Measurements from ENCODE around the gene COX7A2L. TPM values are rescaled to one million over a fixed set of nuclear protein-coding genes. Genes with fewer than 3 reads are reported as not detected.

Gene COX7A2L
- total and polyA plus RNA-seq, 10 of the 15 experiments (the other 5 are each of a cell fraction or from before 2014, with no cell fraction given), result 134 to 532 (median 222) TPM

DNA sequence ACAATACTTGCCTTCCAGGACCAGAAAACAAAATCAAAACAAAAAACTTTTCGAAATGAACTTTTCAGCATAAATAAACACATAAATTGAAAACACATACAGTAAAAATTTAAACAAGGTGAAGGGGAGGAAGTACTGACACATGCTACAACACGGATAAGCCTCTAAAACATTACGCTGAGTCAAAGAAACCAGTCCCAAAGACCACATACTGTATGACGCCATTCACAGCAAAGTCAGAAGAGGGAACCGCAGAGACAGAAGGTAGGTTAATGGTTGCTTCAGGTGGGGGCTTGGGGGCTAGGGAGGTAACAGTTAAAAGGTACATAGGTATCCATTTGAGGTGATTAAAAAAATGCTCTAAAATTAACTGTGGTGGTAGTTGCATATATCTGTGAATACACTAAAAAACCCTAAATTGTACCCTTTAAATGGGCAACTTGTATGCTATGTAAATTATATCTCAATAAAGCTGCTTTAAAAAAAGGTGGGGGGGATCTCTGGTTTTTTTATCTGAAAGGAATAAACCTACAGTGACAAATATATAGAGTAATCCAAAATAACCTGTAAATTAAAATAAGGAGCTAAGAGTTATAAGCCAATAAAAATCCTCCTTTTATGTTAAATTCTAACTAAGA lies 7.1 kb downstream of the COX7A2L start:
- DNase-seq (ENCODE audit: low read depth, low spot score), result no peak
- peaks cover 51% of the 10 kb centered on the region for H3K79me2 ChIP-seq (ENCODE audit: control insufficient read depth, insufficient read depth, low read length)
- SMC1A ChIA-PET (ENCODE audit: uncharacterized antibody, unreplicated experiment), result interaction anchor here (1.0 kb wide), 1 partner anchor 31 kb away, joined by 3 read pairs; no protein-coding TSS in a partner anchor
- peaks cover 2 to 6% of the 10 kb centered on the region in 2 experiments; a peak in 2 of 4 replicates for H3K36me3 ChIP-seq (ENCODE audit: control insufficient read depth in 2 of 2, insufficient read depth in 2 of 2, low read length in 1 of 2)
- POLR2A ChIA-PET, result no interaction called here
- no TSS peak for BruUV-seq (replicated peaks)
- H3K27me3 ChIP-seq (replicated peaks in 1 of 2; ENCODE audit: control insufficient read depth in 2 of 2, insufficient read depth in 2 of 2, low read length in 1 of 2), result no peaks in the 10 kb centered on the region
- ATAC-seq, result no peak
- TF ChIP-seq TCF12 (IDR thresholded peaks at IDR 0.05; ENCODE audit: low read depth, low read length) (no peak), RBBP5 (conservative IDR thresholded peaks at IDR 0.05) (no peak)
- 0 out of 2 replicates have a peak, but pooled peaks cover under 1% of the 10 kb centered on the region for H3K4me1 ChIP-seq (ENCODE audit: control insufficient read depth, insufficient read depth, low read length)
- H3K4me2 ChIP-seq (ENCODE audit: control insufficient read depth, insufficient read depth), result no peak overlapping the region
- FAIRE-seq, result no peak
- no peaks in the 10 kb centered on the region for H3K9me3 ChIP-seq (replicated peaks; ENCODE audit: control insufficient read depth, insufficient read depth, low read length)
- CTCF ChIA-PET, result no interaction called here
- no peaks in the 10 kb centered on the region for H4K20me1 ChIP-seq (ENCODE audit: control insufficient read depth, insufficient read depth)
- RAD21 ChIA-PET (ENCODE audit: unreplicated experiment), result interaction anchor here (0.6 kb wide), 1 partner anchor 198 kb away, joined by 3 read pairs; no protein-coding TSS in a partner anchor
- no peak overlapping the region for H3K4me3 ChIP-seq
- in situ Hi-C loops (cut with MboI), result no loop called here
- H3K27ac ChIP-seq (ENCODE audit: control insufficient read depth, insufficient read depth), result no peak overlapping the region
- H3K9ac ChIP-seq (ENCODE audit: control insufficient read depth, insufficient read depth, low read length), result no peak overlapping the region
- WGBS (ENCODE audit: insufficient coverage, insufficient replicate concordance, low lambda C conversion rate, missing lambda C conversion rate), result 98% methylated on average over 5 of the region's 5 CpGs
- intact Hi-C loops (cut with micrococcal nuclease; ENCODE audit: unreplicated experiment), result no loop called here
- no peak overlapping the region for H2AFZ ChIP-seq (ENCODE audit: control insufficient read depth, low read depth, low read length)

- POLR2A ChIA-PET, result no interaction called here
Measured at GRCh38 chr2:42351864-42352263, 9.2 kb downstream of the COX7A2L start.

More at GRCh38 chr2:42351864-42352263, 9.2 kb downstream of the COX7A2L start:
- in situ Hi-C loops (cut with MboI) (no loop called here), intact Hi-C loops (cut with micrococcal nuclease; ENCODE audit: unreplicated experiment) (no loop called here)
- CTCF ChIA-PET, result interaction anchor here (1.1 kb wide), 1 partner anchor 23 kb away, joined by 6 read pairs; no protein-coding TSS in a partner anchor
- no peaks in the 10 kb centered on the region for H4K20me1 ChIP-seq (ENCODE audit: control insufficient read depth, insufficient read depth)
- FAIRE-seq, result no peak
- DNase-seq (ENCODE audit: low read depth, low spot score), result no peak
- RAD21 ChIA-PET (ENCODE audit: unreplicated experiment), result no interaction called here
- no peaks in the 10 kb centered on the region for H3K4me1 ChIP-seq (ENCODE audit: control insufficient read depth, insufficient read depth, low read length)
- H3K4me3 ChIP-seq, result no peak overlapping the region
- H2AFZ ChIP-seq (ENCODE audit: control insufficient read depth, low read depth, low read length), result no peak overlapping the region
- WGBS (ENCODE audit: insufficient coverage, insufficient replicate concordance, low lambda C conversion rate, missing lambda C conversion rate), result 99% methylated on average over 5 of the region's 5 CpGs
- no peak overlapping the region for H3K4me2 ChIP-seq (ENCODE audit: control insufficient read depth, insufficient read depth)
- H3K9me3 ChIP-seq (replicated peaks; ENCODE audit: control insufficient read depth, insufficient read depth, low read length), result no peaks in the 10 kb centered on the region
- H3K27me3 ChIP-seq (replicated peaks in 1 of 2; ENCODE audit: control insufficient read depth in 2 of 2, insufficient read depth in 2 of 2, low read length in 1 of 2), result no peaks in the 10 kb centered on the region
- no peak for ATAC-seq
- SMC1A ChIA-PET (ENCODE audit: uncharacterized antibody, unreplicated experiment), result no interaction called here
- H3K36me3 ChIP-seq (ENCODE audit: control insufficient read depth in 2 of 2, insufficient read depth in 2 of 2, low read length in 1 of 2), result peaks cover 2 to 6% of the 10 kb centered on the region in 2 experiments; a peak in 2 of 4 replicates
- no peak overlapping the region for H3K27ac ChIP-seq (ENCODE audit: control insufficient read depth, insufficient read depth)
- peaks cover 30% of the 10 kb centered on the region for H3K79me2 ChIP-seq (ENCODE audit: control insufficient read depth, insufficient read depth, low read length)
- H3K9ac ChIP-seq (ENCODE audit: control insufficient read depth, insufficient read depth, low read length), result no peak overlapping the region
- no TSS peak for BruUV-seq (replicated peaks)
- TF ChIP-seq TCF7 (IDR thresholded peaks at IDR 0.05; ENCODE audit: borderline replicate concordance) (no peak), TCF3 (IDR thresholded peaks at IDR 0.05; ENCODE audit: borderline replicate concordance, insufficient read depth, low read depth, low read length) (no peak), BHLHE40 (IDR thresholded peaks at IDR 0.05; ENCODE audit: borderline replicate concordance in 1 of 2, low read depth in 2 of 2, low read length in 1 of 2) (no peak)

Measured in GM12878 (cell line).